Testis (tissue), 3 donors: ENCODE data around the gene CRADD. TPM values are rescaled to one million over a fixed set of nuclear protein-coding genes. Genes with fewer than 3 reads are reported as not detected.
A peak's percentile ranks its signal among the peaks of the same experiment; 100 is the strongest.

Source experiments
- DNase-seq: peaks from one replicate; pipeline ENCODE4 v3.0.0-alpha.2; 2019
- H3K27ac ChIP-seq, 2 donors: fragments of 200-600 bp; sonication (generic); one replicate each; pipeline ENCODE4 v1.5.1; 2019
- H3K27me3 ChIP-seq: fragments of 200-600 bp; sonication (generic); one replicate; pipeline ENCODE4 v1.5.1; 2019
- H3K36me3 ChIP-seq: fragments of 200-600 bp; sonication (generic); one replicate; pipeline ENCODE4 v1.5.1; 2017; ENCODE audit warnings: low read depth; ENCODE audit errors: missing control alignments
- H3K4me1 ChIP-seq: fragments of 200-600 bp; sonication (generic); one replicate; pipeline ENCODE4 v1.5.1; 2019
- H3K4me3 ChIP-seq, 2 donors: fragments of 200-600 bp; sonication (generic); one replicate each; pipeline ENCODE4 v1.5.1; 2017 to 2019
- H3K9me3 ChIP-seq: fragments of 200-600 bp; sonication (generic); one replicate; pipeline ENCODE4 v1.5.1; 2017
- CTCF ChIP-seq, 3 experiments: fragments of 450-650 bp in 2 of 3; fragments of 200-600 bp in 1 of 3; sonication (generic) in 1 of 3; IDR thresholded peaks; one replicate each; pipeline ENCODE4 v1.5.1; 2016 to 2019; ENCODE audit warnings: antibody characterized with exemption in 3 of 3, mild to moderate bottlenecking in 2 of 3, moderate library complexity in 1 of 3
- POLR2A ChIP-seq: fragments of 450-650 bp; IDR thresholded peaks from one replicate; pipeline ENCODE4 v1.6.1; 2017; ENCODE audit warnings: antibody characterized with exemption, mild to moderate bottlenecking, moderate library complexity
- WGBS, 2 donors: methylation state at CpG; one replicate each; pipeline ENCODE4 v1.1.5; 2018; 5-methylcytosine and 5-hydroxymethylcytosine counted together
- intact Hi-C: fragments of 100-400 bp; cut with DNase I; formaldehyde crosslinking; loops from one replicate; pipeline ENCODE4 v1.15.1; 2023; ENCODE audit warnings: low total_unique reads
- polyA plus RNA-seq: library from polyadenylated mRNA; stranded (reverse); fragments of 350-450 nt; fragmentation: Illumina TruSeq; extraction: RNeasy Lipid Tissue Mini Kit (QIAGEN cat#74804); gene quantifications from one replicate; pipeline ENCODE4 v1.2.3, GENCODE V29; 2014; ENCODE audit warnings: low read depth, low replicate concordance; ENCODE audit not compliant: insufficient read depth
- total RNA-seq, 2 donors: library from RNA; depleted of rRNA; stranded (reverse); fragments of >200 nt; gene quantifications; one replicate each; pipeline ENCODE4 v1.2.3, GENCODE V29; 2016

The CRADD gene
- total and polyA plus RNA-seq, 3 donors from 2014 or later: 43.2 to 53.0 (median 46.0) TPM

DNA sequence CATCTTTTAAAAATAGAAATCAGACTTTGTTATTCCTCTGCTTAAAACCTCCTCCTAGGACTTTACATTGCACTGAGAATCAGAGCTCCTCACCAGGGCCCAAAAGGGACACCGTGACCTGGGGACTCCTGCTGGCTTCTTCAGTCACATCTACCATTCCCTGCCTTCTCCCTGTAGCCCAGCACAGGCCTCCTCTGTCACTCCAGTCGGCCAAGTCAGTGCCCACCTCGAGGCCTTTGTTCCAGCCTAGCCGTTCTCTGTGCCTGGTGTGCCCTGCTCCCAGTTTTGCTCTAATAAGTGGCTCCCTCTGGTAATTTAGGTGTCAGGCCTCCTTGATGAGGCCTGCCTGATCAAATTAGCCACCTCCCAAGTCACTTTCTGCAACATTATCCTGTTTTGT lies 27.4 kb downstream of the CRADD start:
- no peaks in the 10 kb centered on the region for H3K4me1 ChIP-seq
- no peaks in the 10 kb centered on the region for H3K27me3 ChIP-seq
- 82 to 96% methylated on average over 4 of the region's 4 CpGs for WGBS, 2 donors
- TF ChIP-seq CTCF (IDR thresholded peaks at IDR 0.05) (no peak), POLR2A (no peak)
- intact Hi-C loops: no loop called here
- H3K9me3 ChIP-seq: no peaks in the 10 kb centered on the region
- no peaks in the 10 kb centered on the region for H3K36me3 ChIP-seq
- H3K4me3 ChIP-seq: no peak overlapping the region
- H3K27ac ChIP-seq: no peak overlapping the region
- DNase-seq: no peak

GRCh38 chr12:93705237-93705636 lies 28.1 kb downstream of the CRADD start:
- no peaks in the 10 kb centered on the region for H3K4me1 ChIP-seq
- H3K27ac ChIP-seq: no peak overlapping the region
- no peak overlapping the region for H3K4me3 ChIP-seq
- H3K27me3 ChIP-seq: no peaks in the 10 kb centered on the region
- 88 to 91% methylated on average over 1 of the region's 1 CpG for WGBS, 2 donors
- intact Hi-C loops: no loop called here
- no peaks in the 10 kb centered on the region for H3K9me3 ChIP-seq
- TF ChIP-seq CTCF (IDR thresholded peaks at IDR 0.05) (no peak), POLR2A (no peak)
- H3K36me3 ChIP-seq: no peaks in the 10 kb centered on the region
- DNase-seq: no peak

- H3K4me1 ChIP-seq: no peaks in the 10 kb centered on the region
- H3K27ac ChIP-seq: peak overlapping the region in 1 of 2 donors; percentile 36
- DNase-seq: no peak
- no peak overlapping the region for H3K4me3 ChIP-seq
- H3K27me3 ChIP-seq: no peaks in the 10 kb centered on the region
- intact Hi-C loops: no loop called here
- WGBS, 2 donors: 69% methylated on average over 2 of the region's 2 CpGs
- TF ChIP-seq CTCF (IDR thresholded peaks at IDR 0.05) (no peak), POLR2A (no peak)
- no peaks in the 10 kb centered on the region for H3K36me3 ChIP-seq
- H3K9me3 ChIP-seq: no peaks in the 10 kb centered on the region
Observed at GRCh38 chr12:93706387-93706786, 29.2 kb downstream of the CRADD start.

DNA sequence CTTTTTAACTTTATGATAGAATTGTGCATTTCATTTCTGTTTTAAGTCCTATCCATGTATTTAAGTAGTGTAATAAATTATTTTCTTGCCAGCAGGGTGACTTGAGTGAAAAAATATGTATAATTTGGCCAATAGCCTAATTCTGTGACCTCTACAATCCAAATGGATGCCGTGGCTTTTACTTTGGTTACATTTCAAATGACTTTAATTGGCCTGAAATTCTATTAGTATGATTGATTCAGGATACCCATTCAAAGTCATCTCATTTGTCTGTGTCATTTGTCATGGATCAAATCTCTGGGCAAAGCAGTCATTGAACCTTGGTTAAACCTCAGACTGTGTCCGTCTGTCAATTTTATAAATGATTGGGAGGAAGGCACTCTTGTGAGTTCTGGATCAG lies 29.6 kb downstream of the CRADD start:
- no peaks in the 10 kb centered on the region for H3K27me3 ChIP-seq
- no peaks in the 10 kb centered on the region for H3K36me3 ChIP-seq
- 77 to 81% methylated on average over 2 of the region's 2 CpGs for WGBS, 2 donors
- H3K9me3 ChIP-seq: no peaks in the 10 kb centered on the region
- no peak overlapping the region for H3K4me3 ChIP-seq
- H3K27ac ChIP-seq: no peak overlapping the region
- TF ChIP-seq CTCF (IDR thresholded peaks at IDR 0.05) (no peak), POLR2A (no peak)
- H3K4me1 ChIP-seq: peaks cover 4% of the 10 kb centered on the region
- no peak for DNase-seq
- intact Hi-C loops: no loop called here

GRCh38 chr12:93707836-93708235 lies 30.7 kb downstream of the CRADD start:
- Histone ChIP-seq H3K4me3 (no peak overlapping the region), H3K27ac (no peak overlapping the region), H3K36me3 (no peaks in the 10 kb centered on the region), H3K4me1 (peaks cover 8% of the 10 kb centered on the region), H3K9me3 (no peaks in the 10 kb centered on the region), H3K27me3 (no peaks in the 10 kb centered on the region)
- no peak for TF ChIP-seq POLR2A
- no peak for TF ChIP-seq CTCF (IDR thresholded peaks at IDR 0.05)
- WGBS, 2 donors: 89 to 91% methylated on average over 1 of the region's 1 CpG
- intact Hi-C loops: no loop called here
- DNase-seq: no peak
